ENCODE data around the gene SEC24D.

DNA sequence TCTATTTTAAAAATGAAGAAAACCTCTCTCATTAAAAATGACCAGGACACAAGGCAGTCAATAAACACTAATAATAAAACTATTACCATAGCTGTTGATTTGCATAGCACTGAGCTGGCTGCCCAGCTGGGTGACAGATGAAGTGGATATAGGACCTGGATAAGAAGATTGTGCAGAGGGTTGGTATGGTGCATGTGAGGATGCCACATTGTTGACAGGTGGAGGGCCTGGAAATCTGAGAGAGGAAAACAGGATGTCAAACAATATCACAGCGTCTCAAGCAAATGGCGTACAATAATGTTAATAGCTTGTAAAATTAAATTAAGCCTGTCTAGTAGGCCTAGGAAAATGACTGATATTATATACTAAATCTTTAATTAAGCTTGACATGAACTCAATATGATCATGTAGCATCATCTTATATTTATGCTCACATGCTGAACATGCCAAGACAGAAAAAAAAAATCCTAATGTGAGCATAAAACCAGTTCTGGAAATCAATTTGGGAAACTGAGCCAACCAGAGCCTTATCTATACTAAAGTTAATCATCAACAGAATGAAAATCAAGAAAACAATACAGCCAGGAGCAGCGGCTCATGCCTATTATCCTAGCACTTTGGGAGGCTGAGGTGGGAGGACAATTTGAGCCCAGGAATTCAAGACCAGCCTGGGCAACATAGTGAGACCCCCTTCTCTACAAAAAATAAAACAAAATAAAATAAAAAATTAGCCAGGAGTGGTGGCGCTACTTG lies 18.6 kb downstream of the SEC24D start:
- TF ChIP-seq POLR2A (IDR thresholded peaks at IDR 0.05; ENCODE audit: low read depth, low read length) (no peak), POLR2AphosphoS5 (IDR thresholded peaks at IDR 0.05; ENCODE audit: low read depth, low read length) (no peak)

Measured in GM12892 (cell line).